Stomach (tissue), 9 donors: ENCODE results near the gene TSR1. TPM values are rescaled to one million over a fixed set of nuclear protein-coding genes. Genes with fewer than 3 reads are reported as not detected.

Source experiments
- DNase-seq, 2 donors: peaks; one replicate each; pipeline versions ENCODE4 v3.0.0 to v3.0.0-alpha.2; 2013 to 2019
- H3K27ac ChIP-seq, 5 donors: fragments of 200-600 bp in 4 of 5; sonication (generic) in 4 of 5; one replicate each; pipeline ENCODE4 v1.5.1; 2013 to 2019; ENCODE audit warnings: mild to moderate bottlenecking in 1 of 5, moderate library complexity in 1 of 5
- H3K27me3 ChIP-seq, 3 donors: fragments of 200-600 bp; sonication (generic); one replicate each; pipeline ENCODE4 v1.5.1; 2017 to 2019; ENCODE audit warnings: mixed run types in 1 of 3
- H3K36me3 ChIP-seq, 4 donors: fragments of 200-600 bp; sonication (generic); 1 replicate in 3 of 4; 2 replicates in 1 of 4; pipeline ENCODE4 v1.5.1; 2016 to 2019
- H3K4me1 ChIP-seq, 4 donors: fragments of 200-600 bp; sonication (generic); one replicate each; pipeline ENCODE4 v1.5.1; 2016 to 2019
- H3K4me3 ChIP-seq, 4 donors: fragments of 200-600 bp; sonication (generic) in 3 of 4; one replicate each; pipeline ENCODE4 v1.5.1; 2016 to 2019; ENCODE audit warnings: mild to moderate bottlenecking in 1 of 4
- H3K9me3 ChIP-seq, 4 donors: fragments of 200-600 bp; sonication (generic); one replicate each; pipeline ENCODE4 v1.5.1; 2016 to 2019
- CTCF ChIP-seq, 7 experiments: fragments of 450-650 bp in 4 of 7; fragments of 200-600 bp in 3 of 7; sonication (generic) in 3 of 7; IDR thresholded peaks; one replicate each; pipeline ENCODE4 v1.5.1; 2016 to 2019; ENCODE audit warnings: antibody characterized with exemption in 7 of 7, control low read depth in 2 of 7, mild to moderate bottlenecking in 1 of 7
- EP300 ChIP-seq: sonication (generic); formaldehyde crosslinking; IDR thresholded peaks from one replicate; pipeline ENCODE4 v1.6.1; 2017; ENCODE audit warnings: antibody characterized with exemption
- POLR2A ChIP-seq, 4 donors: fragments of 450-650 bp; IDR thresholded peaks; one replicate each; pipeline ENCODE4 v1.6.1; 2016; ENCODE audit warnings: antibody characterized with exemption in 4 of 4, control low read depth in 2 of 4, mild to moderate bottlenecking in 1 of 4, moderate library complexity in 1 of 4
- POLR2AphosphoS5 ChIP-seq, 3 donors: sonication (generic); formaldehyde crosslinking; IDR thresholded peaks; one replicate each; pipeline ENCODE4 v1.6.1; 2016; ENCODE audit warnings: antibody characterized with exemption in 3 of 3
- WGBS, 5 donors: extraction: QIAGEN DNeasy Blood & Tissue Kit in 3 of 5; methylation state at CpG; one replicate each; pipeline versions ENCODE4 v1.1.5 to v1.1.7; 2013 to 2018; 5-methylcytosine and 5-hydroxymethylcytosine counted together
- intact Hi-C: fragments of 100-400 bp; cut with DNase I; formaldehyde crosslinking; loops from one replicate; pipeline ENCODE4 v1.15.1; 2023; ENCODE audit warnings: low total_unique reads
- polyA plus RNA-seq, 3 donors: library from polyadenylated mRNA; stranded (reverse); fragments of 200-250 nt; gene quantifications; one replicate each; pipeline ENCODE4 v1.2.3, GENCODE V29; 2013
- total RNA-seq, 5 donors: library from RNA; depleted of rRNA; stranded (reverse); fragments of >200 nt; gene quantifications; one replicate each; pipeline versions ENCODE4 v1.1.0 to v1.2.3, GENCODE V29; 2014 to 2016
- donor health status: healthy with polysubstance abuse.
- donor health status: Bipolar disorder and iron deficiency.
- donor health status: healthy.

The TSR1 gene
- total and polyA plus RNA-seq, 8 donors = 12.2 to 67.0 (median 22.9) TPM

GRCh38 chr17:2362016-2362415 is 25.8 kb upstream of the TSR1 start:
- H3K36me3 ChIP-seq = peaks cover 13 to 75% (median 54%) of the 10 kb centered on the region in 4 donors
- TF ChIP-seq POLR2AphosphoS5 (IDR thresholded peaks at IDR 0.05) = no peak
- WGBS, 5 donors = 95 to 99% (median 97%) methylated on average over 14 to 20 of the region's 20 CpGs
- no peak overlapping the region for H3K27ac ChIP-seq
- H3K4me1 ChIP-seq = peaks cover 10 to 31% (median 20%) of the 10 kb centered on the region in 4 donors
- H3K9me3 ChIP-seq = no peaks in the 10 kb centered on the region
- H3K4me3 ChIP-seq = no peak overlapping the region
- intact Hi-C loops = loop anchor here (10.0 kb wide), 1 partner anchor 53 kb away; no protein-coding TSS in a partner anchor
- H3K27me3 ChIP-seq = no peaks in the 10 kb centered on the region
- no peak for DNase-seq

- Histone ChIP-seq H3K27ac (no peak overlapping the region), H3K4me3 (no peak overlapping the region), H3K27me3 (no peaks in the 10 kb centered on the region), H3K36me3 (peaks cover 13 to 67% (median 46%) of the 10 kb centered on the region in 4 donors), H3K9me3 (no peaks in the 10 kb centered on the region), H3K4me1 (peaks cover 10 to 31% (median 20%) of the 10 kb centered on the region in 4 donors)
- TF ChIP-seq POLR2AphosphoS5 (IDR thresholded peaks at IDR 0.05) (peak in 1 of 3 donors; percentile 18), CTCF (IDR thresholded peaks at IDR 0.05) (no peak)
- intact Hi-C loops = loop anchor here (10.0 kb wide), 1 partner anchor 54 kb away; no protein-coding TSS in a partner anchor
- 57 to 78% (median 67%) methylated on average over 20 to 21 of the region's 21 CpGs for WGBS, 5 donors
- no peak for DNase-seq
Measured at GRCh38 chr17:2361010-2361760, 24.9 kb upstream of the TSR1 start.

DNA sequence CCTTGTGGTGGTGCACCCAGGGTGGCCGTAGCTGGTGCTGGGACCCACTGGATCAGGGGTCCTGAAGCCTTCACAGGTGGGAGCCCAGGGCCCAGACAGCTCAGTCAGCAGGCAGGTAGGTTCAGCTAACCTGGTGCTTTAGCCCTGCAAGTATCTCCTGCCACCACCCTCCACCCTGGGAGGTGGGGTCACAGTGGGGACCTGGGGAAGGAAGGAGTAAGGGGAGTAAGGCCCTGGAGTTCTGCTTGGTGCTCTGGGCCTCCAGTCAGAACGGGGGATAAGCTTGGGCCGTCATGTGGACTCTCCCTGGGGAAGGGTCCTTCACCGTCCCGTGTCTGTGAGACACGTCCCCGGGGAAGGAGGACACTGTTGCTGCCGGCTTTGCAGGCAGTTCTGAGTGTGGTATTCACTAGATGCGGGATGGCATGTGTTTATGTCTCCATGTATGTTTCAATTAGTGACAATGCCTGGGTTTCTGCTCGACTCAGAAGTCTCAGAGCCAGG is 21.7 kb upstream of the TSR1 start:
- intact Hi-C loops = no loop called here
- Histone ChIP-seq H3K9me3 (no peaks in the 10 kb centered on the region), H3K4me1 (peaks cover 10 to 37% (median 21%) of the 10 kb centered on the region in 4 donors), H3K27ac (no peak overlapping the region), H3K27me3 (no peaks in the 10 kb centered on the region), H3K36me3 (peaks cover 0 to 35% (median 14%) of the 10 kb centered on the region in 4 donors), H3K4me3 (no peak overlapping the region)
- 89 to 94% (median 91%) methylated on average over 9 to 10 of the region's 10 CpGs for WGBS, 5 donors
- no peak for DNase-seq
- TF ChIP-seq CTCF (IDR thresholded peaks at IDR 0.05) (no peak), POLR2A (IDR thresholded peaks at IDR 0.05) (no peak), EP300 (no peak)

GRCh38 chr17:2357237-2357636 is 21.0 kb upstream of the TSR1 start:
- WGBS, 5 donors = 92 to 97% (median 96%) methylated on average over 4 of the region's 4 CpGs
- Histone ChIP-seq H3K4me1 (peaks cover 10 to 38% (median 22%) of the 10 kb centered on the region in 4 donors), H3K4me3 (no peak overlapping the region), H3K9me3 (no peaks in the 10 kb centered on the region), H3K36me3 (peaks cover 0 to 28% (median 7%) of the 10 kb centered on the region in 4 donors), H3K27ac (no peak overlapping the region), H3K27me3 (no peaks in the 10 kb centered on the region)
- DNase-seq = no peak
- intact Hi-C loops = no loop called here
- TF ChIP-seq POLR2A (IDR thresholded peaks at IDR 0.05) (no peak), EP300 (no peak), POLR2AphosphoS5 (IDR thresholded peaks at IDR 0.05) (no peak), CTCF (IDR thresholded peaks at IDR 0.05) (no peak)

DNA sequence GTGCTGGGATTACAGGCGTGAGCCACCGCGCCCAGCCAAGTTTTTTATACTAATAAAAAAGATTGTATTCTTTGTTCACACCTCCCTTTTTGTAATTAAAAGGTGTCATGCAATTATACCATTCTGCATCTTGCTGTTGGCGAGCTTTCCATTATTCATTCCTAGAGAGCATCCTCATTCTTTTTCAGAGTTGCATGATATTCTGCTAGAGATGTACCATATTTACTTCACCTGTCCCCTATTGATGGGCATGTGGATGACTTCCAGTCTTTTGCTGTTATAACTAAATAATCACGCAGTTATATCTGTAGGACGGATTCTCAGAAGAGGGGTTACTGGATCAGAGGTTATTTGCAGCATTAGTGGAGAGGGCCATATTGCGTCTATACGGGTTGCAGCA is 18.1 kb upstream of the TSR1 start:
- intact Hi-C loops = no loop called here
- 77 to 87% (median 86%) methylated on average over 8 of the region's 8 CpGs for WGBS, 5 donors
- Histone ChIP-seq H3K4me3 (no peak overlapping the region), H3K4me1 (peaks cover 9 to 22% (median 10%) of the 10 kb centered on the region in 4 donors), H3K27me3 (no peaks in the 10 kb centered on the region), H3K27ac (no peak overlapping the region), H3K36me3 (peaks cover 0 to 4% (median 0%) of the 10 kb centered on the region in 4 donors), H3K9me3 (no peaks in the 10 kb centered on the region)
- DNase-seq = no peak
- TF ChIP-seq EP300 (no peak), POLR2A (IDR thresholded peaks at IDR 0.05) (no peak), POLR2AphosphoS5 (IDR thresholded peaks at IDR 0.05) (no peak), CTCF (IDR thresholded peaks at IDR 0.05) (no peak)
